Measurements from ENCODE around the gene KIAA0753. TPM values are rescaled to one million over a fixed set of nuclear protein-coding genes. Genes with fewer than 3 reads are reported as not detected.

KIAA0753 gene
- total and polyA plus RNA-seq, 2 of the 13 experiments (the other 11 are each of a cell fraction or from before 2014, with no cell fraction given): 5.2 to 9.1 TPM

DNA sequence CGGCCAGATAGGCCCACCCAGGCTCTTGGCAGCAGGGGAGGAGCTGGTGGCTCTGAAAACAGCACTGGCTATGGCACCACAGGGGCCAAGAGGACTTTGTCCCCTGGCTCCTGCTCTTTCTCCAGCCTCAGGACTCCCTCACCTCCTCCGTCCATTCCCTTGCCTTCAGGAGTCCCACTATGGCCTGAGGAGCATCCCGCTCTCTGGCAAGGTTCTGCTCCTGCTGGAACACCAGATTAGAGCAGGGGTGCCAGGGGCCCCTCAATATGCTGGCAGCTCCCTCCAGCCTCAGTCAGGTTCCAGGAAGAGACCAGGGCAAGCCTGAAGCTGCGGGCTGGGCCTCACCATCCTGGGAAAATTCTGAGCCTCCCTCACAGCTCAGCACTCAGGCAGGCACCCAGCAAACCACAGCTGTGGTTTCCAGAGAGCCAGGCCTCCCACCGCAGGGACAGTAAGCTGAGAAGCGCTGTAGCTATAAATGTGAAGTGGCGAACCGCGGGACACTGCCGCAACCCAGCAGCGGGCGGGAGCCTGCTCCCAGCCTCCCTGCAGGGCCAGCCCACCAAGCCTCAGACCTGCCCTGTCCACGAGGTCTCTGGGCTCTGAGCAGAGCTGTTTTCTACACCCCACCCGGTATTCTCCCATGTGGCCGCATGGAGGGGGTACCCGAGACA is 36.8 kb upstream of the KIAA0753 start (continued):
- TF ChIP-seq, protein P1, sequence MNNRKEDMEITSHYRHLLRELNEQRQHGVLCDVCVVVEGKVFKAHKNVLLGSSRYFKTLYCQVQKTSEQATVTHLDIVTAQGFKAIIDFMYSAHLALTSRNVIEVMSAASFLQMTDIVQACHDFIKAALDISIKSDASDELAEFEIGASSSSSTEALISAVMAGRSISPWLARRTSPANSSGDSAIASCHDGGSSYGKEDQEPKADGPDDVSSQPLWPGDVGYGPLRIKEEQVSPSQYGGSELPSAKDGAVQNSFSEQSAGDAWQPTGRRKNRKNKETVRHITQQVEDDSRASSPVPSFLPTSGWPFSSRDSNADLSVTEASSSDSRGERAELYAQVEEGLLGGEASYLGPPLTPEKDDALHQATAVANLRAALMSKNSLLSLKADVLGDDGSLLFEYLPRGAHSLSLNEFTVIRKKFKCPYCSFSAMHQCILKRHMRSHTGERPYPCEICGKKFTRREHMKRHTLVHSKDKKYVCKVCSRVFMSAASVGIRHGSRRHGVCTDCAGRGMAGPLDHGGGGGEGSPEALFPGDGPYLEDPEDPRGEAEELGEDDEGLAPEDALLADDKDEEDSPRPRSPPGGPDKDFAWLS (CRISPR knock-in tag; IDR thresholded peaks at IDR 0.05; ENCODE audit: borderline replicate concordance): no peak
- TF ChIP-seq, protein P2, sequence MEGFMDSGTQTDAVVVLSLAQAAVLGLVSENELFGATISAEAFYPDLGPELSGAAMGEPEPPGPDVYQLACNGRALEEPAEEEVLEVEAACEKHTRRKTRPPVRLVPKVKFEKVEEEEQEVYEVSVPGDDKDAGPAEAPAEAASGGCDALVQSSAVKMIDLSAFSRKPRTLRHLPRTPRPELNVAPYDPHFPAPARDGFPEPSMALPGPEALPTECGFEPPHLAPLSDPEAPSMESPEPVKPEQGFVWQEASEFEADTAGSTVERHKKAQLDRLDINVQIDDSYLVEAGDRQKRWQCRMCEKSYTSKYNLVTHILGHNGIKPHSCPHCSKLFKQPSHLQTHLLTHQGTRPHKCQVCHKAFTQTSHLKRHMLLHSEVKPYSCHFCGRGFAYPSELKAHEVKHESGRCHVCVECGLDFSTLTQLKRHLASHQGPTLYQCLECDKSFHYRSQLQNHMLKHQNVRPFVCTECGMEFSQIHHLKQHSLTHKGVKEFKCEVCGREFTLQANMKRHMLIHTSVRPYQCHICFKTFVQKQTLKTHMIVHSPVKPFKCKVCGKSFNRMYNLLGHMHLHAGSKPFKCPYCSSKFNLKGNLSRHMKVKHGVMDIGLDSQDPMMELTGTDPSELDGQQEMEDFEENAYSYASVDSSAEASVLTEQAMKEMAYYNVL (CRISPR knock-in tag; IDR thresholded peaks at IDR 0.05; ENCODE audit: borderline replicate concordance): peak; percentile 61; the same call in 1 of the 2 replicates
- TF ChIP-seq, protein P3, sequence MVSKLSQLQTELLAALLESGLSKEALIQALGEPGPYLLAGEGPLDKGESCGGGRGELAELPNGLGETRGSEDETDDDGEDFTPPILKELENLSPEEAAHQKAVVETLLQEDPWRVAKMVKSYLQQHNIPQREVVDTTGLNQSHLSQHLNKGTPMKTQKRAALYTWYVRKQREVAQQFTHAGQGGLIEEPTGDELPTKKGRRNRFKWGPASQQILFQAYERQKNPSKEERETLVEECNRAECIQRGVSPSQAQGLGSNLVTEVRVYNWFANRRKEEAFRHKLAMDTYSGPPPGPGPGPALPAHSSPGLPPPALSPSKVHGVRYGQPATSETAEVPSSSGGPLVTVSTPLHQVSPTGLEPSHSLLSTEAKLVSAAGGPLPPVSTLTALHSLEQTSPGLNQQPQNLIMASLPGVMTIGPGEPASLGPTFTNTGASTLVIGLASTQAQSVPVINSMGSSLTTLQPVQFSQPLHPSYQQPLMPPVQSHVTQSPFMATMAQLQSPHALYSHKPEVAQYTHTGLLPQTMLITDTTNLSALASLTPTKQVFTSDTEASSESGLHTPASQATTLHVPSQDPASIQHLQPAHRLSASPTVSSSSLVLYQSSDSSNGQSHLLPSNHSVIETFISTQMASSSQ (IDR thresholded peaks at IDR 0.05; ENCODE audit: low read depth): no peak
- TF ChIP-seq, protein P3 (CRISPR knock-in tag; IDR thresholded peaks at IDR 0.05; ENCODE audit: borderline replicate concordance): no peak
- TF ChIP-seq ZNF230 (CRISPR knock-in tag; IDR thresholded peaks at IDR 0.05) (0 out of 2 replicates have a peak, but pooled peaks have one; percentile 32), ZC3H13 (CRISPR knock-in tag; IDR thresholded peaks at IDR 0.05) (no peak), ZNF879 (CRISPR knock-in tag; IDR thresholded peaks at IDR 0.05) (no peak), KMT2B (CRISPR knock-in tag; IDR thresholded peaks at IDR 0.05) (no peak; the same call in 1 of the 2 replicates), SNRNP70 (IDR thresholded peaks at IDR 0.05; ENCODE audit: low read depth, low read length) (no peak), TBX2 (CRISPR knock-in tag; IDR thresholded peaks at IDR 0.05; ENCODE audit: borderline replicate concordance) (0 out of 2 replicates have a peak, but pooled peaks have one; percentile 14), MZF1 (CRISPR knock-in tag; IDR thresholded peaks at IDR 0.05; ENCODE audit: borderline replicate concordance) (no peak)
- TF ChIP-seq, protein P4, sequence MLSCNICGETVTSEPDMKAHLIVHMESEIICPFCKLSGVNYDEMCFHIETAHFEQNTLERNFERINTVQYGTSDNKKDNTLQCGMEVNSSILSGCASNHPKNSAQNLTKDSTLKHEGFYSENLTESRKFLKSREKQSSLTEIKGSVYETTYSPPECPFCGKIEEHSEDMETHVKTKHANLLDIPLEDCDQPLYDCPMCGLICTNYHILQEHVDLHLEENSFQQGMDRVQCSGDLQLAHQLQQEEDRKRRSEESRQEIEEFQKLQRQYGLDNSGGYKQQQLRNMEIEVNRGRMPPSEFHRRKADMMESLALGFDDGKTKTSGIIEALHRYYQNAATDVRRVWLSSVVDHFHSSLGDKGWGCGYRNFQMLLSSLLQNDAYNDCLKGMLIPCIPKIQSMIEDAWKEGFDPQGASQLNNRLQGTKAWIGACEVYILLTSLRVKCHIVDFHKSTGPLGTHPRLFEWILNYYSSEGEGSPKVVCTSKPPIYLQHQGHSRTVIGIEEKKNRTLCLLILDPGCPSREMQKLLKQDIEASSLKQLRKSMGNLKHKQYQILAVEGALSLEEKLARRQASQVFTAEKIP (CRISPR knock-in tag; IDR thresholded peaks at IDR 0.05; ENCODE audit: borderline replicate concordance): no peak
- TF ChIP-seq, protein P5, sequence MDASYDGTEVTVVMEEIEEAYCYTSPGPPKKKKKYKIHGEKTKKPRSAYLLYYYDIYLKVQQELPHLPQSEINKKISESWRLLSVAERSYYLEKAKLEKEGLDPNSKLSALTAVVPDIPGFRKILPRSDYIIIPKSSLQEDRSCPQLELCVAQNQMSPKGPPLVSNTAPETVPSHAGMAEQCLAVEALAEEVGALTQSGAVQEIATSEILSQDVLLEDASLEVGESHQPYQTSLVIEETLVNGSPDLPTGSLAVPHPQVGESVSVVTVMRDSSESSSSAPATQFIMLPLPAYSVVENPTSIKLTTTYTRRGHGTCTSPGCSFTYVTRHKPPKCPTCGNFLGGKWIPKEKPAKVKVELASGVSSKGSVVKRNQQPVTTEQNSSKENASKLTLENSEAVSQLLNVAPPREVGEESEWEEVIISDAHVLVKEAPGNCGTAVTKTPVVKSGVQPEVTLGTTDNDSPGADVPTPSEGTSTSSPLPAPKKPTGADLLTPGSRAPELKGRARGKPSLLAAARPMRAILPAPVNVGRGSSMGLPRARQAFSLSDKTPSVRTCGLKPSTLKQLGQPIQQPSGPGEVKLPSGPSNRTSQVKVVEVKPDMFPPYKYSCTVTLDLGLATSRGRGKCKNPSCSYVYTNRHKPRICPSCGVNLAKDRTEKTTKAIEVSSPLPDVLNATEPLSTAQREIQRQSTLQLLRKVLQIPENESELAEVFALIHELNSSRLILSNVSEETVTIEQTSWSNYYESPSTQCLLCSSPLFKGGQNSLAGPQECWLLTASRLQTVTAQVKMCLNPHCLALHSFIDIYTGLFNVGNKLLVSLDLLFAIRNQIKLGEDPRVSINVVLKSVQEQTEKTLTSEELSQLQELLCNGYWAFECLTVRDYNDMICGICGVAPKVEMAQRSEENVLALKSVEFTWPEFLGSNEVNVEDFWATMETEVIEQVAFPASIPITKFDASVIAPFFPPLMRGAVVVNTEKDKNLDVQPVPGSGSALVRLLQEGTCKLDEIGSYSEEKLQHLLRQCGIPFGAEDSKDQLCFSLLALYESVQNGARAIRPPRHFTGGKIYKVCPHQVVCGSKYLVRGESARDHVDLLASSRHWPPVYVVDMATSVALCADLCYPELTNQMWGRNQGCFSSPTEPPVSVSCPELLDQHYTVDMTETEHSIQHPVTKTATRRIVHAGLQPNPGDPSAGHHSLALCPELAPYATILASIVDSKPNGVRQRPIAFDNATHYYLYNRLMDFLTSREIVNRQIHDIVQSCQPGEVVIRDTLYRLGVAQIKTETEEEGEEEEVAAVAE (CRISPR knock-in tag; IDR thresholded peaks at IDR 0.05; ENCODE audit: borderline replicate concordance): 0 out of 2 replicates have a peak, but pooled peaks have one; percentile 16
